Kidney epithelial cell (primary cell): ENCODE data around the gene RPL3. TPM values are rescaled to one million over a fixed set of nuclear protein-coding genes. Genes with fewer than 3 reads are reported as not detected.

Experiments used
- DNase-seq: peaks from one replicate; pipeline ENCODE4 v3.0.0-alpha.2; 2010; ENCODE audit warnings: low read depth
- H3K27me3 ChIP-seq: 2 replicates; pipeline ENCODE4 v1.6.0; 2011; ENCODE audit warnings: low read length; ENCODE audit not compliant: control insufficient read depth, insufficient read depth
- H3K36me3 ChIP-seq: 2 replicates; pipeline ENCODE4 v1.5.1; 2011; ENCODE audit warnings: low read length; ENCODE audit not compliant: control insufficient read depth, insufficient read depth
- H3K4me3 ChIP-seq: 2 replicates; pipeline ENCODE4 v1.5.1; 2011; ENCODE audit warnings: low read depth, mild to moderate bottlenecking, control low read depth, low read length
- total RNA-seq: library from RNA; depleted of rRNA; stranded (reverse); fragments of >200 nt; gene quantifications from 2 replicates; pipeline ENCODE4 v1.2.3, GENCODE V29; 2015
- TF ChIP-seq, protein P1 (sequence below): IDR thresholded peaks from 2 replicates; pipeline ENCODE4 v1.5.1; 2011; ENCODE audit warnings: mild to moderate bottlenecking, moderate library complexity, low read length, control low read depth, inconsistent platforms; ENCODE audit not compliant: insufficient read depth, poor library complexity, severe bottlenecking

RPL3 gene
- total RNA-seq, 1 donor from 2014 or later, result 2,742 TPM

- TF ChIP-seq, protein P1, sequence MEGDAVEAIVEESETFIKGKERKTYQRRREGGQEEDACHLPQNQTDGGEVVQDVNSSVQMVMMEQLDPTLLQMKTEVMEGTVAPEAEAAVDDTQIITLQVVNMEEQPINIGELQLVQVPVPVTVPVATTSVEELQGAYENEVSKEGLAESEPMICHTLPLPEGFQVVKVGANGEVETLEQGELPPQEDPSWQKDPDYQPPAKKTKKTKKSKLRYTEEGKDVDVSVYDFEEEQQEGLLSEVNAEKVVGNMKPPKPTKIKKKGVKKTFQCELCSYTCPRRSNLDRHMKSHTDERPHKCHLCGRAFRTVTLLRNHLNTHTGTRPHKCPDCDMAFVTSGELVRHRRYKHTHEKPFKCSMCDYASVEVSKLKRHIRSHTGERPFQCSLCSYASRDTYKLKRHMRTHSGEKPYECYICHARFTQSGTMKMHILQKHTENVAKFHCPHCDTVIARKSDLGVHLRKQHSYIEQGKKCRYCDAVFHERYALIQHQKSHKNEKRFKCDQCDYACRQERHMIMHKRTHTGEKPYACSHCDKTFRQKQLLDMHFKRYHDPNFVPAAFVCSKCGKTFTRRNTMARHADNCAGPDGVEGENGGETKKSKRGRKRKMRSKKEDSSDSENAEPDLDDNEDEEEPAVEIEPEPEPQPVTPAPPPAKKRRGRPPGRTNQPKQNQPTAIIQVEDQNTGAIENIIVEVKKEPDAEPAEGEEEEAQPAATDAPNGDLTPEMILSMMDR, result no peak
- Histone ChIP-seq H3K27me3 (no peaks in the 10 kb centered on the region), H3K36me3 (no peaks in the 10 kb centered on the region), H3K4me3 (no peak overlapping the region)
- no peak for DNase-seq
Measured at GRCh38 chr22:39287076-39287725, 32.2 kb downstream of the RPL3 start.

DNA sequence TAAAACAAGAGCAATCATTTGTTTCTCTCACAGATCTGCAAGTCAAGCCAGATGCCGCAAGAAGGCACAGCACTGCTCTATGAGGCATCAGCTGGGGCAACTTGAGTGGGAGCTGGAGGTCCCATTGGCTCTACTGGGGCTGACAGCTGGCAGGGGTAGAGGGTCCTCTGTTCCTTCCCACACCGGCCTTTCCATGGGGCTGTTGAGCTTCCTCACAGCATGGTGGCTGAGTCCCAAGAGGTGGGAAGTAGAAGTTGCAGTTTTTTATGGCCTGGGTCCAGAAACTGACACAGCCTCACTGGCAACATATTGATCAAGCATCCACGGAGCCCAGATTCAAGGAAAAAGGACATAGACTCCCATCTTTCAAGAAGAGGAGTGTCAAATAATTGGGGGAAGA is 34.4 kb downstream of the RPL3 start:
- Histone ChIP-seq H3K36me3 (no peaks in the 10 kb centered on the region), H3K27me3 (no peaks in the 10 kb centered on the region), H3K4me3 (no peak overlapping the region)
- TF ChIP-seq, protein P1, result no peak
- DNase-seq, result no peak

GRCh38 chr22:39284142-39284980 is 35.1 kb downstream of the RPL3 start:
- H3K4me3 ChIP-seq, result no peak overlapping the region
- TF ChIP-seq, protein P1, result no peak
- DNase-seq, result no peak
- H3K27me3 ChIP-seq, result no peaks in the 10 kb centered on the region
- H3K36me3 ChIP-seq, result no peaks in the 10 kb centered on the region

GRCh38 chr22:39283322-39284141 is 35.9 kb downstream of the RPL3 start:
- Histone ChIP-seq H3K36me3 (no peaks in the 10 kb centered on the region), H3K27me3 (no peaks in the 10 kb centered on the region), H3K4me3 (no peak overlapping the region)
- DNase-seq, result no peak
- TF ChIP-seq, protein P1, result no peak

- Histone ChIP-seq H3K36me3 (no peaks in the 10 kb centered on the region), H3K27me3 (no peaks in the 10 kb centered on the region), H3K4me3 (no peak overlapping the region)
- TF ChIP-seq, protein P1, result no peak
- no peak for DNase-seq
Measured at GRCh38 chr22:39282645-39283321, 36.6 kb downstream of the RPL3 start.
